CD4-positive, alpha-beta T cell (primary cell): ENCODE measurements around the gene SELENON. TPM values are rescaled to one million over a fixed set of nuclear protein-coding genes. Genes with fewer than 3 reads are reported as not detected.

Source experiments
- ATAC-seq: fragments of 200-7000 bp; cut with Tn5 transposase; one replicate; pipeline ENCODE4 v1.10.0; 2022; ENCODE audit warnings: mild to moderate bottlenecking; ENCODE audit not compliant: poor library complexity
- CTCF ChIA-PET: fragments of 350-600 bp; sonication (Branson Sonifier 250); formaldehyde crosslinking; loops from one replicate; lab custom pipeline; 2021; ENCODE audit warnings: antibody characterized with exemption, inconsistent platforms; lab: Charles Lee
- POLR2A ChIA-PET: fragments of 350-600 bp; sonication (Branson Sonifier 250); formaldehyde crosslinking; loops from one replicate; lab custom pipeline; 2021; ENCODE audit warnings: antibody characterized with exemption, inconsistent platforms; lab: Charles Lee
- DNase-seq, 14 experiments: peaks; one replicate each; pipeline ENCODE4 v3.0.0-alpha.2; 2013 to 2020; ENCODE audit warnings: mixed read lengths in 2 of 14
- H3K27ac ChIP-seq, 2 donors: one replicate each; pipeline versions ENCODE4 v1.5.1 to v1.7.0; 2013; ENCODE audit warnings: low read length in 2 of 2, low read depth in 1 of 2, mild to moderate bottlenecking in 1 of 2
- H3K27me3 ChIP-seq, 2 experiments: 1 replicate in 1 of 2; 2 replicates in 1 of 2; pipeline versions ENCODE4 v1.6.1 to v1.7.0; 2013; ENCODE audit warnings: low read length in 2 of 2, control low read depth in 1 of 2, mild to moderate bottlenecking in 1 of 2, moderate library complexity in 1 of 2; ENCODE audit not compliant: insufficient read depth in 2 of 2, control insufficient read depth in 1 of 2
- H3K36me3 ChIP-seq: one replicate; pipeline ENCODE4 v1.6.1; 2013; ENCODE audit warnings: low read length, control low read depth; ENCODE audit not compliant: insufficient read depth
- H3K4me1 ChIP-seq: one replicate; pipeline ENCODE4 v1.6.1; 2013; ENCODE audit warnings: low read length, control low read depth; ENCODE audit not compliant: insufficient read depth
- H3K4me3 ChIP-seq: one replicate; pipeline ENCODE4 v1.5.1; 2013; ENCODE audit warnings: mild to moderate bottlenecking, low read length, moderate library complexity
- H3K9me3 ChIP-seq, 2 experiments: 1 replicate in 1 of 2; 2 replicates in 1 of 2; pipeline versions ENCODE4 v1.6.1 to v1.7.0; 2013; ENCODE audit warnings: low read length in 2 of 2, mild to moderate bottlenecking in 2 of 2, control low read depth in 1 of 2, moderate library complexity in 1 of 2; ENCODE audit not compliant: control insufficient read depth in 1 of 2, insufficient read depth in 1 of 2
- H3K27ac Mint-ChIP-seq: one replicate; pipeline ENCODE4 v1.8.0; 2020; ENCODE audit warnings: mixed read lengths
- H3K27me3 Mint-ChIP-seq: one replicate; pipeline ENCODE4 v1.8.0; 2021; ENCODE audit warnings: mixed read lengths
- H3K36me3 Mint-ChIP-seq: one replicate; pipeline ENCODE4 v1.8.0; 2021; ENCODE audit warnings: low read depth, mixed read lengths
- H3K4me1 Mint-ChIP-seq: one replicate; pipeline ENCODE4 v1.8.0; 2021; ENCODE audit warnings: low read depth, mixed read lengths
- H3K4me3 Mint-ChIP-seq: one replicate; pipeline ENCODE4 v1.8.0; 2020; ENCODE audit warnings: mild to moderate bottlenecking, mixed read lengths
- H3K9me3 Mint-ChIP-seq: one replicate; pipeline ENCODE4 v1.8.0; 2020; ENCODE audit warnings: mixed read lengths
- CTCF ChIP-seq: fragments of 200-600 bp; IDR thresholded peaks from one replicate; pipeline ENCODE4 v1.8.0; 2022; ENCODE audit warnings: antibody characterized with exemption, mild to moderate bottlenecking
- intact Hi-C, 2 experiments: fragments of 100-400 bp; cut with DNase I in 1 of 2; cut with micrococcal nuclease in 1 of 2; formaldehyde crosslinking; loops; one replicate each; pipeline versions ENCODE4 v1.15.1 to v1.9.0; 2023 to 2025; cut with DNase I, micrococcal nuclease
- total RNA-seq, 174 experiments: library from RNA in 2 of 174; stranded (reverse) in 2 of 174; gene quantifications; one replicate each; pipeline ENCODE4 v1.2.3 and lab custom pipeline; 2021 to 2026

Gene SELENON
- total RNA-seq, 2 experiments from 2014 or later: 25.3 to 25.7 TPM

- POLR2A ChIA-PET: no interaction called here
- H3K27ac Mint-ChIP-seq: no peak overlapping the region
- H3K36me3 ChIP-seq: peaks cover 58% of the 10 kb centered on the region
Observed at GRCh38 chr1:25833158-25833557, 33.2 kb downstream of the SELENON start.

DNA sequence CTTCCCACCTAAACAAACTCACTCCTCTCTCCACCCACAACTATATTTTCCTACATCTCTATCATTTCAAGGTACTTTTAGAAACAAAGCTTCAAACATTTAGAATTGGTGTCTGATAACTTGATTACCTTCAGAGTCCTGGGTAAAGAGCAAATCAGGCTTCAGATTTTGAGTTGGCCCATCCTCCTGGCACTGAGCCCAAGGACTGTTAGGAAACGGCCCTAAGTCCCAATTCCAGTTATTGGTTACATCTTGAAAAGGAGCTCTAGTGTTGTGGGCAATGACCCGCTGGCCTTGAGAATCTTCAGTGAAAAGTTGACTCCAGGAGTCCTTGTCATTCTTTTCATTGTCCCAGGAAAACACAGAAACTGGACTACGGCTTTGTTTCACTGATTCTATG is 34.9 kb downstream of the SELENON start:
- ChIA-PET CTCF (no interaction called here), POLR2A (interaction anchor here (1.5 kb wide), 1 partner anchor 15 kb away, joined by 5 read pairs; the partner anchor contains the start of gene MTFR1L)
- DNase-seq: no peak
- Histone ChIP-seq H3K4me1 (peaks cover 4% of the 10 kb centered on the region), H3K27me3 (no peaks in the 10 kb centered on the region), H3K27ac (no peak overlapping the region), H3K36me3 (peaks cover 42% of the 10 kb centered on the region), H3K9me3 (peaks cover 0 to 4% of the 10 kb centered on the region in 2 experiments), H3K4me3 (no peak overlapping the region)
- intact Hi-C loops: loop anchor here in 1 of 2 experiments (5.0 kb wide), 2 partner anchors 42 to 162 kb away; partner anchors contain the start of genes PAFAH2 and PAQR7
- Mint-ChIP-seq H3K4me1 (peaks cover 19% of the 10 kb centered on the region), H3K36me3 (peaks cover 53% of the 10 kb centered on the region), H3K9me3 (no peaks in the 10 kb centered on the region), H3K27ac (no peak overlapping the region), H3K27me3 (no peaks in the 10 kb centered on the region), H3K4me3 (no peak overlapping the region)
- no peak for ATAC-seq
- TF ChIP-seq CTCF: no peak

More at GRCh38 chr1:25833158-25833557, 33.2 kb downstream of the SELENON start:
- no peak for DNase-seq
- peaks cover 19% of the 10 kb centered on the region for H3K4me1 Mint-ChIP-seq
- Histone ChIP-seq H3K4me1 (peaks cover 4% of the 10 kb centered on the region), H3K4me3 (no peak overlapping the region), H3K27me3 (no peaks in the 10 kb centered on the region), H3K9me3 (no peaks in the 10 kb centered on the region), H3K27ac (no peak overlapping the region)
- H3K36me3 Mint-ChIP-seq: peaks cover 70% of the 10 kb centered on the region
- no peak overlapping the region for H3K4me3 Mint-ChIP-seq
- no peaks in the 10 kb centered on the region for H3K9me3 Mint-ChIP-seq
- CTCF ChIA-PET: no interaction called here
- no peaks in the 10 kb centered on the region for H3K27me3 Mint-ChIP-seq
- no peak for TF ChIP-seq CTCF
- ATAC-seq: no peak
- intact Hi-C loops: no loop called here

DNA sequence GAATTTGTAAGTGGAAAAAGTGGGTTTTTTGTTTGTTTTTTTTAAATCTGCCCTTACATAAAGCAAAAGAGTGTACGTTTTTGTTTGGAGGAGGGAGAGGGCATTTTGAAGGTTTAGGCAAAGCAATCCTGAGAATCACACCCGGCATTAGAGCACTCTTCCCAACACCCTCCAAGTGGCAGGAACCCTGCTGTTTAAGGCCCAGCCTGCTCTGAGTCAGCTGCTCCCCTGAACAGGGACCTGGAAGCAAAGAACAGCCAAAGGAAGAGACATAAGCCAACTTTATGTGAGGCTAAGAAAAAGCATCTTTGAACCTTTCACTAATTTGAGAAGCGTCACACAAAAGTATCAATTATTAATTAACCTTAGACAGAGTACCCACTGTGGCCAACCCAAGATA is 36.7 kb downstream of the SELENON start:
- Histone ChIP-seq H3K27me3 (no peaks in the 10 kb centered on the region), H3K27ac (no peak overlapping the region), H3K4me3 (no peak overlapping the region), H3K36me3 (peaks cover 24% of the 10 kb centered on the region), H3K4me1 (peaks cover 4% of the 10 kb centered on the region), H3K9me3 (peaks cover 0 to 4% of the 10 kb centered on the region in 2 experiments)
- Mint-ChIP-seq H3K27me3 (no peaks in the 10 kb centered on the region), H3K36me3 (peaks cover 35% of the 10 kb centered on the region), H3K4me1 (peaks cover 9% of the 10 kb centered on the region), H3K27ac (no peak overlapping the region), H3K9me3 (no peaks in the 10 kb centered on the region), H3K4me3 (no peak overlapping the region)
- DNase-seq (no peak), ATAC-seq (no peak)
- POLR2A ChIA-PET: no interaction called here
- TF ChIP-seq CTCF: no peak
- CTCF ChIA-PET: interaction anchor here (1.2 to 1.3 kb wide), 2 partner anchors 16 to 158 kb away, joined by 3 read pairs; no protein-coding TSS in a partner anchor
- intact Hi-C loops: loop anchor here in 1 of 2 experiments (5.0 kb wide), 2 partner anchors 41 to 161 kb away; partner anchors contain the start of genes PAFAH2 and PAQR7
